ENCODE measurements around the gene WHAMM. TPM values are rescaled to one million over a fixed set of nuclear protein-coding genes. Genes with fewer than 3 reads are reported as not detected.
"Not testable (repeated sequence)": the region's sequence is repeated elsewhere in the genome, so short reads cannot be mapped to it uniquely, and the experiment has no call there.

The WHAMM gene
- total RNA-seq, 1 donor from 2014 or later: 6.4 TPM

- intact Hi-C loops (cut with micrococcal nuclease): no loop called here
- DNase-seq: no peak
- ATAC-seq: peak; percentile 76
Observed at GRCh38 chr15:82799183-82799841, 10.1 kb upstream of the WHAMM start.

GRCh38 chr15:82802497-82802896 is 6.9 kb upstream of the WHAMM start:
- DNase-seq: no peak
- intact Hi-C loops (cut with micrococcal nuclease): loop anchor here (10.0 kb wide), 1 partner anchor 48 kb away; no protein-coding TSS in a partner anchor
- ATAC-seq: no peak

- DNase-seq (no peak), ATAC-seq (no peak)
- intact Hi-C loops (cut with micrococcal nuclease): loop anchor here (10.0 kb wide), 1 partner anchor 49 kb away; no protein-coding TSS in a partner anchor
Observed at GRCh38 chr15:82803793-82804574, 5.4 kb upstream of the WHAMM start.

- ATAC-seq (peak; percentile 29), DNase-seq (no peak)
- intact Hi-C loops (cut with micrococcal nuclease): loop anchor here (10.0 kb wide), 1 partner anchor 50 kb away; no protein-coding TSS in a partner anchor
Observed at GRCh38 chr15:82804575-82804949, 4.9 kb upstream of the WHAMM start.

GRCh38 chr15:82805994-82806406 is 3.4 kb upstream of the WHAMM start, which contains the start of gene FSD2:
Gene FSD2 (minus strand): TSS chr15:82806069. CDS start chr15:82787390, 18,679 bp downstream.
- ATAC-seq: peak; percentile 70
- intact Hi-C loops (cut with micrococcal nuclease): loop anchor here (10.0 kb wide), 1 partner anchor 51 kb away; no protein-coding TSS in a partner anchor
- DNase-seq: peak; percentile 67

GRCh38 chr15:82807920-82808633 is 1.4 kb upstream of the WHAMM start:
- intact Hi-C loops (cut with micrococcal nuclease): loop anchor here (10.0 kb wide), 1 partner anchor 53 kb away; no protein-coding TSS in a partner anchor
- no peak for DNase-seq
- ATAC-seq: no peak

- ATAC-seq: no peak
- intact Hi-C loops (cut with micrococcal nuclease): loop anchor here (10.0 kb wide), 1 partner anchor 54 kb away; no protein-coding TSS in a partner anchor
Observed at GRCh38 chr15:82808634-82809041, 790 bp upstream of the WHAMM start.

GRCh38 chr15:82810061-82810889 is 847 bp downstream of the WHAMM start:
- intact Hi-C loops (cut with micrococcal nuclease): no loop called here
- peak; percentile 63 for DNase-seq
- ATAC-seq: no peak

More at GRCh38 chr15:82808634-82809041, 790 bp upstream of the WHAMM start:
- DNase-seq: no peak

- DNase-seq (no peak), ATAC-seq (no peak)
- intact Hi-C loops (cut with micrococcal nuclease): no loop called here
Observed at GRCh38 chr15:82810890-82811426, 1.5 kb downstream of the WHAMM start.

GRCh38 chr15:82812994-82813393 is 3.6 kb downstream of the WHAMM start:
- intact Hi-C loops (cut with micrococcal nuclease): no loop called here
- ATAC-seq (no peak), DNase-seq (no peak)

- no peak for ATAC-seq
- no peak for DNase-seq
- intact Hi-C loops (cut with micrococcal nuclease): no loop called here
Observed at GRCh38 chr15:82820128-82820527, 10.7 kb downstream of the WHAMM start.

GRCh38 chr15:82821396-82821795 is 12.0 kb downstream of the WHAMM start:
- ATAC-seq; DNase-seq; intact Hi-C loops (cut with micrococcal nuclease): not testable (repeated sequence)

- DNase-seq; ATAC-seq; intact Hi-C loops (cut with micrococcal nuclease): not testable (repeated sequence)
Observed at GRCh38 chr15:82821851-82822250, 12.4 kb downstream of the WHAMM start.

GRCh38 chr15:82823049-82823448 is 13.6 kb downstream of the WHAMM start:
- intact Hi-C loops (cut with micrococcal nuclease): no loop called here
- ATAC-seq (no peak), DNase-seq (no peak)

GRCh38 chr15:82828075-82828474 is 18.6 kb downstream of the WHAMM start:
- DNase-seq: no peak
- intact Hi-C loops (cut with micrococcal nuclease): no loop called here
- no peak for ATAC-seq

GRCh38 chr15:82829234-82829633 is 19.8 kb downstream of the WHAMM start:
- DNase-seq: no peak
- intact Hi-C loops (cut with micrococcal nuclease): no loop called here
- ATAC-seq: no peak

GRCh38 chr15:82830427-82831173 is 21.2 kb downstream of the WHAMM start:
- intact Hi-C loops (cut with micrococcal nuclease): no loop called here
- ATAC-seq (no peak), DNase-seq (no peak)
